ENCODE measurements around the gene CADM1. TPM values are rescaled to one million over a fixed set of nuclear protein-coding genes. Genes with fewer than 3 reads are reported as not detected.

CADM1 gene
- polyA plus RNA-seq, 1 donor (not counting 4 experiments of a cell fraction or from before 2014, with no cell fraction given) = 9.5 TPM

- Histone ChIP-seq H2AFZ (ENCODE audit: control insufficient read depth, low read length) (no peak overlapping the region), H3K36me3 (ENCODE audit: control insufficient read depth in 2 of 2, extremely low read depth in 1 of 2, insufficient read depth in 2 of 2, low read length in 2 of 2) (no peaks in the 10 kb centered on the region), H3K4me1 (ENCODE audit: control insufficient read depth, extremely low read depth, insufficient read depth, low read length) (no peaks in the 10 kb centered on the region), H3K4me3 (ENCODE audit: control insufficient read depth in 2 of 3, extremely low read depth in 1 of 3, insufficient read depth in 2 of 3, low read depth in 1 of 3, low read length in 3 of 3) (no peak overlapping the region), H3K9me3 (ENCODE audit: control insufficient read depth, low read depth, low read length) (no peaks in the 10 kb centered on the region), H3K27ac (ENCODE audit: control insufficient read depth, insufficient read depth, low read length) (no peak overlapping the region), H3K27me3 (ENCODE audit: control insufficient read depth, extremely low read depth, insufficient read depth, low read length) (no peaks in the 10 kb centered on the region), H3K4me2 (ENCODE audit: control insufficient read depth, extremely low read depth, insufficient read depth, low read depth, low read length) (no peak overlapping the region), H4K20me1 (ENCODE audit: control insufficient read depth, extremely low read depth, insufficient read depth, low read length) (no peaks in the 10 kb centered on the region), H3K79me2 (ENCODE audit: control insufficient read depth, insufficient read depth, low read length) (no peaks in the 10 kb centered on the region), H3K9me1 (ENCODE audit: control insufficient read depth, extremely low read depth, insufficient read depth, low read length) (no peaks in the 10 kb centered on the region), H3K9ac (ENCODE audit: control insufficient read depth, extremely low read depth, insufficient read depth, low read length) (no peak overlapping the region)
- no peak for TF ChIP-seq EZH2 (IDR thresholded peaks at IDR 0.05; ENCODE audit: low read length)
- TF ChIP-seq, protein P1, sequence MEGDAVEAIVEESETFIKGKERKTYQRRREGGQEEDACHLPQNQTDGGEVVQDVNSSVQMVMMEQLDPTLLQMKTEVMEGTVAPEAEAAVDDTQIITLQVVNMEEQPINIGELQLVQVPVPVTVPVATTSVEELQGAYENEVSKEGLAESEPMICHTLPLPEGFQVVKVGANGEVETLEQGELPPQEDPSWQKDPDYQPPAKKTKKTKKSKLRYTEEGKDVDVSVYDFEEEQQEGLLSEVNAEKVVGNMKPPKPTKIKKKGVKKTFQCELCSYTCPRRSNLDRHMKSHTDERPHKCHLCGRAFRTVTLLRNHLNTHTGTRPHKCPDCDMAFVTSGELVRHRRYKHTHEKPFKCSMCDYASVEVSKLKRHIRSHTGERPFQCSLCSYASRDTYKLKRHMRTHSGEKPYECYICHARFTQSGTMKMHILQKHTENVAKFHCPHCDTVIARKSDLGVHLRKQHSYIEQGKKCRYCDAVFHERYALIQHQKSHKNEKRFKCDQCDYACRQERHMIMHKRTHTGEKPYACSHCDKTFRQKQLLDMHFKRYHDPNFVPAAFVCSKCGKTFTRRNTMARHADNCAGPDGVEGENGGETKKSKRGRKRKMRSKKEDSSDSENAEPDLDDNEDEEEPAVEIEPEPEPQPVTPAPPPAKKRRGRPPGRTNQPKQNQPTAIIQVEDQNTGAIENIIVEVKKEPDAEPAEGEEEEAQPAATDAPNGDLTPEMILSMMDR (optimal IDR thresholded peaks at IDR 0.05 in 1 of 3, IDR thresholded peaks at IDR 0.05 in 1 of 3, conservative IDR thresholded peaks at IDR 0.05 in 1 of 3; ENCODE audit: extremely low read depth in 1 of 3, insufficient read depth in 2 of 3, low read length in 3 of 3) = no peak
- FAIRE-seq (no peak), DNase-seq (ENCODE audit: low read depth, low spot score) (no peak)
- dilution Hi-C loops (cut with MboI; ENCODE audit: extremely low pct_ligation_motif_present, low sequenced_read_pairs) = no loop called here
Observed at GRCh38 chr11:115377882-115378296, 126.3 kb downstream of the CADM1 start.

- Histone ChIP-seq H3K4me1 (ENCODE audit: control insufficient read depth, extremely low read depth, insufficient read depth, low read length) (no peaks in the 10 kb centered on the region), H3K27ac (ENCODE audit: control insufficient read depth, insufficient read depth, low read length) (no peak overlapping the region), H3K4me3 (ENCODE audit: control insufficient read depth in 2 of 3, extremely low read depth in 1 of 3, insufficient read depth in 2 of 3, low read depth in 1 of 3, low read length in 3 of 3) (no peak overlapping the region), H2AFZ (ENCODE audit: control insufficient read depth, low read length) (no peak overlapping the region), H3K79me2 (ENCODE audit: control insufficient read depth, insufficient read depth, low read length) (no peaks in the 10 kb centered on the region), H3K27me3 (ENCODE audit: control insufficient read depth, extremely low read depth, insufficient read depth, low read length) (no peaks in the 10 kb centered on the region), H3K4me2 (ENCODE audit: control insufficient read depth, extremely low read depth, insufficient read depth, low read depth, low read length) (no peak overlapping the region), H3K36me3 (ENCODE audit: control insufficient read depth in 2 of 2, extremely low read depth in 1 of 2, insufficient read depth in 2 of 2, low read length in 2 of 2) (no peaks in the 10 kb centered on the region), H3K9me3 (ENCODE audit: control insufficient read depth, low read depth, low read length) (no peaks in the 10 kb centered on the region), H4K20me1 (ENCODE audit: control insufficient read depth, extremely low read depth, insufficient read depth, low read length) (no peaks in the 10 kb centered on the region), H3K9me1 (ENCODE audit: control insufficient read depth, extremely low read depth, insufficient read depth, low read length) (no peaks in the 10 kb centered on the region), H3K9ac (ENCODE audit: control insufficient read depth, extremely low read depth, insufficient read depth, low read length) (no peak overlapping the region)
- TF ChIP-seq, protein P1 (optimal IDR thresholded peaks at IDR 0.05 in 1 of 3, IDR thresholded peaks at IDR 0.05 in 1 of 3, conservative IDR thresholded peaks at IDR 0.05 in 1 of 3; ENCODE audit: extremely low read depth in 1 of 3, insufficient read depth in 2 of 3, low read length in 3 of 3) = no peak
- TF ChIP-seq EZH2 (IDR thresholded peaks at IDR 0.05; ENCODE audit: low read length) = no peak
- FAIRE-seq (no peak), DNase-seq (ENCODE audit: low read depth, low spot score) (no peak)
- dilution Hi-C loops (cut with MboI; ENCODE audit: extremely low pct_ligation_motif_present, low sequenced_read_pairs) = no loop called here
Observed at GRCh38 chr11:115368616-115369015, 135.6 kb downstream of the CADM1 start.

All from keratinocyte (primary cell).